NCI-H526 treated with DMSO at 0.1 percent for 48 hours (cell line): Measurements from ENCODE around the gene C2orf72.
A peak's percentile ranks its signal among the peaks of the same experiment; 100 is the strongest.
"Not testable (repeated sequence)": the region's sequence is repeated elsewhere in the genome, so short reads cannot be mapped to it uniquely, and the experiment has no call there.

ENCODE experiments used
- DNase-seq: peaks from one replicate; lab custom pipeline; 2025; lab: John Stamatoyannopoulos, UW

Gene C2orf72

DNA sequence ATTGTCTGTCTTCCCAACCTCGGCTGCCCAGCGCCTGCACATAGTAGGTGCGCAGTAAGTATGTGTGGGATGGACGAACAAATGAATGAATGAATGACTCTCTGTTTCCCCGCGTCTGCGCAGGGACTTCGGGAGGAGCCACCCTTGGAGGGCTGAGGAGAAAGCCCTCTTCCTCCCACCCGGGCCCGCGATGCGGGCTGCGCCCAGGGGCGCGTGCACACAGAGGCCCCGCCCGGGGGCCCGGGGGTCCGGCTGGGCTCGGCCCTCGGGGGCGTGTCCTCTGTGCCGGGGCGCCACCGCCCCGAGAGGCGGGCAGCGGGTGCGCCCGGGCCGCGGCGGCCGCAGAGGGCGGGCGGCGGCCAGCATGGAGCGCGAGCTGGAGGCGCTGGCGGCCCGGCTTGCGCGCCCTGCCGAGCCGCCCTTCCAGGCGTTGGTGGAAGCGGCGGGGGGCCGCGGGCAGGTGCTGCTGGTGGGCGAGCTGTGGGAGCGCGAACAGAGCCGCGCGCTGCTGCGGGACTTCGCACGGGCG, at the start of gene C2orf72:
C2orf72 (plus strand) TSS at position 322 of the 529 bp plus-strand sequence; CDS start at position 365, 43 bp downstream.
- DNase-seq: no peak

DNA sequence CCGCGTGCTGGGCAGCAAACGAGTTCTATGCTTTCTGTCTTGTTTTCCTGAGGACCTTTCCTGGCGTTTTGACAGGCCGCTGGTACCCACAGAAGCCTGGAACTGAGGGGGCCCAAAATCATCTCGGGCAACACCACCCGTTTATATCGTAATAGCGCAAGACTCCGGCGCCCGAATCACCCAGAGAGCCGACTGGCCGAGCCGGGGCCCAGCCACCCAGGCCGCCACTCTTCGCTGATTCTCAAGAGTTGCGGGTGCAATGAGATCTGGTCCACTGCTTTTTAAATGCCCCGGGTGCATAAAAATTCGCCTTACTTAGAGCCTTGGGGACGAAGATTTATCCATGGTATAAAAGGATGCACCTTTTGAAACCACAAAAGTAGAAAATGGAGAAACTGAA, 47.6 kb upstream of the C2orf72 start:
- no peak for DNase-seq

DNA sequence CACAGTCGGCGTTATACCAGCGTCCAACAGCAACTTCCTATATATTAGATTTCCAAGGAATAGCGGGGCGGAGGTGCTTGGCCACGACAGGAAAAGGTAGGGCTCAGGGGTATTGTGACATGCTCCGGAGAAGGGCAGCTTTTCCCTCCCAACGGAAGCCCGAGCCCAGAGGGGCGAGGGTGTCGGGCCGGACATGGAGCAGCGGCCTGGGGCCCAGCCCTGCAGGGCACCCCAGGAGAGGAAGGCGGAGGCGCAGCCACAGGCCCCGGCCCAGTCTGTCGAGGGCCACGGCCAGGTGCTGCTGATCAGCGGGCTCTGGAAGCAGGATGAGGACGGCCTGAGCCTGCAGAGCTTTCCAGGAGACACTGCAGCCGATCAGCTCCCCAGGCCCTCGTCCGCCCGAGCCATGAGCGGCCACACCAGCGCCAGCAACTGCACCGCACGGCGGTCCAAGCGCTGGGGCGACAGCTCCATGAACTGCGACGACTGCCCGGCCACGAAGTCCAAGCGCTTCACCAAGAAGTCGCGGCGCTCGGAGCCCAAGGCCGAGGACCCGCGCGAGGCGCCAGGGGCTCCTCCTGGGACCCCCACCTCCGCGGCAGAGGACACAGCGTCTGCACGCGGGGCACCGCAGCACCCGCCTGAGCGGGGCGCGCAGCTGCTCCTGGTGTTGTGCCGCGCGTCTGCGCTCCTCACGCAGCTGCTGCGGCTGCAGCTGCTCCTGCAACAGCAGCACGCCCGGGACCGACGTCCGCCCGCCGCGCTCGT, 47.0 kb upstream of the C2orf72 start:
- no peak for DNase-seq

DNA sequence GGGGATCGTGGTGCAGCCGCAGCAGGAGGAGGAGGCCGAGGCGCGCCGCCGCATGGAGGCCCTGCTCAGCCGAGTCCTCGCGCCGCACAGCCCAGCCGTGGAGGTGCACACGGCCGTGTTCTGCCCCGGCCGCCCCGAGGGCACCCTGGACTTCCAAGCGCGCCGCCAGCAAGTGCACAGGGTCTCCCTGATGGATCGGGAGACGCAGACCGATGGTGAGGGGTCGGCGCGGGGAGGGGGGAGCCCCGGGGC, 46.5 kb upstream of the C2orf72 start:
- no peak for DNase-seq

DNA sequence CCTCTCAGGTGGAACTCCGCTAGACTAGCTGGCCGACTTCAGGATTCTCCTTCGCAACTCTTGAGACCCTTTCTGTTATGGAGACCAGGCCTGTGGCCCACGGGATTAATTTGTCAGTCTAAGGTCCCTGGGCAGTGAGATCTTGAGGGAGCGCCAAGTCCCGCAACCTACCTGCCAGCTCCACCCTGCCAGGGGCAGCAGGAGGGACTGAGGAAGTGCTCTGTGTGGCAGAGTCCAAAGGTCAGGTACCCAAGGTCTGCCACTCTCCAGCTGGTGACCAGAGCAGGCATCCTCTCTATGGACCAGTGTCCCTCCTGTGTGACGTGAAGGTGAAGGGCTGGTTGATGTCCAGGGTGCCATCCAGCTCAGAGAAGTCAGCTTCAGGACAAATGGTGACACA, 45.7 kb upstream of the C2orf72 start:
- no peak for DNase-seq

DNA sequence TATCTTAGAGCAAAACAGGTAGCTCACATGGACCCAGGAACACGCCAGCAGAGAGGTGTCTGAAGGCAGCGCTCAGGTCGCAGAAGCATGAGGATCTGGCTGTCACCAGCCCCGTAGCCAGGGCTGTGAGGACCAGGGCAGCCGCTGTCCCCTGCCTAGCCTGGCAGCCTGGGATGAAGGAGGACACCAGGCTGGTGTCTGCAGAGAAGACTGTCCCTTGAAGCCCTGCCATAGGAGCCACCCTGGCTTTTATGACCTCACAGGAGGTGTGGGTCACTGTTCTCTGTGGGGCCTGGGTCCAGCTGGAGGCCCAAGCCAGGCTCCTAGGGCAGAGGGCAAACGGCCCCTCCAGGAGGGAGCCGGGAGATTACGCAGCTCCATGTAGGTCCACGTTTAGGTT, 41.5 kb upstream of the C2orf72 start, which contains the start of gene SPATA3:
SPATA3 (plus strand) TSS at position 301 of the 400 bp plus-strand sequence. CDS start 113 bp downstream, outside the sequence.
- DNase-seq: no peak

DNA sequence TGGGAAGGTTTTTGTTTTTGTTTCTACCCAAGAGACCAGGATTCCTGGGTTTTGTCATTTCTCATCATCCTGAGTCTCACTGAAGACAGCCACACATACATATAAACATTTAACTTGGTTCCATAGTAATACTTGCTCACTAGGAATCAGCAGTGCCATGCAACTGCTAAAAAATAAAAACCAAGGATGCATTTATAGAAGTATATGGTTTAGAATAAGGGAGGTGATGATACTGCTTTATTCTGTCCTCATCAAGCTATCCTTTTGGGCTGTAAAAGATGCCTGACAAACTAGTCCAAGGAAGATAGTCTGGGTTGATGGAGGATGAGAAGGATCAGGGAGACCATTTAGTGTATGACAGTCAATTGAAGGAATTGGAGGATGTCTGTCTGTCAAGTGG, 40.7 kb upstream of the C2orf72 start:
- DNase-seq: no peak

DNA sequence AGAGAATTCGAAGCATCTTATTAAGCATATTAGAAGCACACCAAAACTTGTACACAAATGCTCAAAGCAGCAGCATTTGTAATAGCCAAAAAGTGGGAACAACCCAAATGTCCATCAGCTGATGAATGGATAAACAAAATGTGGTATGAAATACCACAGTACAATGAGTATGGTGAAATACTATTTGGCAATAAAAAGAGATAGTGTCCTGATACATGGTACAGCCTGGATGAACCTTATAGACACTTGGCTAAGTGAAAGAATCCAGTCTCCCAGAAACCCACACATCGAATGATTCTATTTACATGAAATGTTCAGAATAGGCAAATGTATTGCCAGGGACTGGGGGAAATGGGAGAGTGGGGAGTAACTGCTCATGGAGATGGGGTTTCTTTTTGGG, 38.4 kb upstream of the C2orf72 start:
- no peak for DNase-seq

DNA sequence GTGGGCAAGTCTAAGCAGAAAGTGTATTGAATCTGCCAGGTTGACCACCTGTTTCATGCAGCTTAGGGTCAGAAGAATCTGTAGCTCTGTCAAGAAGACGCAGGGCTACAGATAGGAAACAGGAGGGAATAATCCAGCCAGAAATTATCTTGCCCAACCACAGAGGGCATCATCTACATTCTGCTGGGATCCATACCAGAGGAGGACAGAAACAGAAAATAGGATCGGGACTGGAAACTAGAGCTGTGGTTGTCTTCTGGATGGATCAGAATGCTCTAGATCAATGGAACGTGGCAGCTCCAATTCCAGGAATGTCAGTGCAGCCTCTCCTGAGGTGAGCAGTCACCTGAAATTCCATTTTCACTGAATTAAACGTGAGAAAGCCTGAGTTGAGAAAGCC, 37.8 kb upstream of the C2orf72 start:
- no peak for DNase-seq

DNA sequence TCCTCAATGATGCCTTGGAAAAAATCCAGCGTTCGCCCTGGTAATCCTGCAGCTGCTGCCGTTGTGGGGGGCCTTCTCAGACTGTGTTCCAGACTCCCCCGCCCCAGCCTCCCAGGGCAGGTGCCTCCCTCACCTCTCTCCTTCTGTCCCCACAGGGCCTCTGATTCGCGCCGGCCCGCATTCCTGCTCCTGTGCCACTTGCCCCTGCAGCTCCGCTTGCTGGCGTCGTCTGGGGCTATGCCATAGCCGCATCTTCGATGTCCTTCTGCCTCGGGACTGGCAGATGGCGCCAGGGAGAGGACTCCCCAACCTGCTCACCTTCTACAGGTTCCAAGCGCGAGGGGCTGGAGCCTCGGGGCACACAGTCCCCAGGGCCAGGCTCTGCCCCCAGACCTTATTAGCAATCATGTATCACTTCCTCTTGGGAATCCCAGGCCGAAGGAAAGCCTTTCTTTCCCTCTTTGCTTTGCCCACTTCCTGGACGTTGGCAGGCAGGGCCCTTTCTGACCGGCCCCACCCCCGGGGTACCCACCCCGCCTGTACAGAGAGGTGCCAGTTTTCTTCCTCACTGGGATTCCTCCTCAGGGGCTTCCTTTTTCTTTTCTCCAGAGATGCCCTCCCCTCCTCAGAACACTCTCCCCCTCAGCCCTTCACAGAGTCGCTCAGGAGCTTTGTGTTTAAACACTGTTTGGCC, 37.0 kb upstream of the C2orf72 start:
- DNase-seq: peak; percentile 31

DNA sequence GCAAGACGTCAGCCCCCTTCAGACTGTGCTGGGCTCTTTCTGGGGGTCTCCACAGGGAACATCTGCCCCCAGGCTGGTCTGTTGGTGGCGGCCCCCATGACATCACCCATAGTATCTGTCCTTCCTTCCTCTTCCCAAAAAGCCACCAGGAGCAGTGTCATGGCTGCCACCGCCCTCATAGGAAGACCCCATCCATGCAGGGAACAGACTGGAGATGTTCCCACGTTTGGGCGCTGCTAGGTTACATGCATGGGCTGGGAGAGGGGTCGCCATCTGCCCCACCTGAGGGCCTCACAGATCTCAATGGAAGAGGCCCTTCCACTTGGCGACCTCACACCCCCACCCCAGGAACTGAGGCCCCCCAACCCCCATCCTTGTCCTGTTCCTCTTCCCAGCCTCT, 36.3 kb upstream of the C2orf72 start:
- DNase-seq: no peak

DNA sequence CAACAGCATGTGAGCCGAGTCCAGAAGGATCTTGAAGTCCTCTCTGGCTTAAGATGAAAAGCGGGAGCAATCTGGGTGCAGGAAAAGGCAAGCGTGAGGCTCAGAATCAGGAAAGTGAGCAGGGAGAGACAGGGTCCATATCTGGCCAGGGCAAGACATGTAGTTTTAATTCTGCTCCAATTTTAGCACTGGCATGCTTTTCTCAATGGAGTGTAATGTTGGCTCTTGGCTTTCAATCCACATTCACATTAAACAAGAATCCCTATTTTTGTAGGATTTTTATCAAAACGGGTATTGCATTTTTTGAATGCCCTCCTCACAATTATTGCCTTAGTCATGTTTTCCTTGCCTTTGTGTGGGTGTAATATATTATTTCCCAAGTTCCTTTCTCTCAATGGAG, 35.4 kb upstream of the C2orf72 start:
- DNase-seq: no peak

DNA sequence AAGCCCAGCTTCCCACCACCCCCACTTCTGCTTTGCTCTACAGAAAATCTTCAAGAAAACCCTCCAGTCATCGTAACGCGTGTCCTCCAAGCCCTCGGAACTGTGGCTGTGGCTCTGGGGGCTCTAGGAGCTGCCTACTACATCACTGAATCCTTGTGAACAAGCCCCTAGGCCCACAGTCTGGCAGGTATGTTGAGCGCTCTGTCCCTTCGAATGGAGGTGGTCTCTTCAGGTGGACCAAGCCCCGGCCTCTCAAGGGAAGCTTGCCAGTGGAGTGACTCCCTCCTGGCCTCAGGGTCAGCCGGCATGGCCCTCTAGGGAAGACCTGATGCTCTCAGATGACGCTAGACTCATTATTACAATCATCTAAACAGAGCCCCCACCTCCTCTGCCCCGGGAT, 34.7 kb upstream of the C2orf72 start:
- DNase-seq: no peak

DNA sequence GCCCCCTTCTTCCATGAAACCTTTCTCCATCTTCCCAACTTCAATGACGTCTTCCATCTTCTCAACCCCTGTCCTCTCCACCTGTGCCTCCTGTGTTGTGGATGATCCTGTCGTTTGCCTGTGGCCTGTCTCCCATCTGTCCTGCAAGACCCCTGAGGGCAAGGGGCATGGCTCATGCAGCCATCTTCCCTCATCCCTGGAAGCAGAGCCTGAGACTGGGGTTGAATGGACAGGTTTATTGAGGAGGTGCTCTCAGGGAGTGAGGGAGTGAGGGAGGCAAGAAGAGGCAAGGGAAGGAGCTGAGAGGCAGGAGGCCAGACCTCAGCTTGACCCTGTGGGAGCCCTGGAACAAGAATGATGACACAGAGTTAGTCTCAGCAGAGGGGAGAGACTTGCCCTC, 34.1 kb upstream of the C2orf72 start:
- no peak for DNase-seq

DNA sequence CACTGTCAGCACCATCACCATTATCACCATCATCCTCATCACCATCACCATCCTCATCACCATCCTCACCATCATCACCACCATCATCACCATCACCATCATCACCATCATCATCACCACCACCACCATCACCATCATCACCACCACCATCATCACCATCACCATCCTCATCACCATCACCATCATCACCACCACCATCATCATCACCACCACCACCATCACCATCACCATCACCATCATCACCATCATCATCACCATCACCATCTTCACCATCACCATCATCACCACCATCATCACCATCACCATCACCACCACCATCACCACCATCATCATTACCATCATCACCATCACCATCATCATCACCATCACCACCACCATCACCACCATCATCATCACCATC, 32.4 kb upstream of the C2orf72 start:
- not testable (repeated sequence) for DNase-seq

DNA sequence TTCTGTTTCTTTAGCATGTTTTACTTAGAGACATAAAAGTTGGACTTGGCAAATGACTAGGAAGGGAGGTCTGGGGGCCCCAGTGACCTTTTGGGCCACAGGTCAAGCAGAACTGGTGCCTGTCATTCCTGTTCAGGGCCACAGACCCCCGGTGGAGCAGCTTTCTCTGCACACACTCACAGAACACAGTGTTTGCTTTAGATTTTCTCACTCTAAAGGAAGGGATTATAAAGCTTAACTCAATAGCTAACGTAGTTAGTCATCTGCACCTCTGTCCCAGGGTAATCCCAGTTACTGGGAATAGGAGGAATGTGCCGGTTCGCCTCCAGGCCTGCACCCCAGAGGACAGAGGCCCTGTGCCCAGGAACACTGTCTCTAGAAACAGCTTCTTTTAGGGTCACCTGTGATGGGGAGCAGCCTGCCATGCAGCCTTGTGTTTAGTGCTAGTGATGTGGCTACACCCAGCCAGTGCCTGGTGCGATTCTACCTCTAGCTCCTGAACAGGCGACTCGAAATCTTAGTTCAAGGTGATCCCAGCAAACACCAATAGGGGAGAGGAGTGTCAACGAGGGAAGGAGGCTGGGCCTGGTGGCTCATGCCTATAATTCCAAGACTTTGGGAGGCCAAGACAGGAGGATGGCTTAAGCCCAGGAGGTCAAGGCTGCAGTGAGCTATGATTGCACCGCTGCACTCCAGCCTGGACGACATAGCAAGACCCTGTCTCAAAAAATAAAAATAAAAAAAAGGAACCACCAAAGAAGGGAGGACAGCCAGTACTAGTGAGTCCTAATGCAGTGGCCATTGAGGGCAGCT, 29.8 kb upstream of the C2orf72 start:
- DNase-seq: no peak

DNA sequence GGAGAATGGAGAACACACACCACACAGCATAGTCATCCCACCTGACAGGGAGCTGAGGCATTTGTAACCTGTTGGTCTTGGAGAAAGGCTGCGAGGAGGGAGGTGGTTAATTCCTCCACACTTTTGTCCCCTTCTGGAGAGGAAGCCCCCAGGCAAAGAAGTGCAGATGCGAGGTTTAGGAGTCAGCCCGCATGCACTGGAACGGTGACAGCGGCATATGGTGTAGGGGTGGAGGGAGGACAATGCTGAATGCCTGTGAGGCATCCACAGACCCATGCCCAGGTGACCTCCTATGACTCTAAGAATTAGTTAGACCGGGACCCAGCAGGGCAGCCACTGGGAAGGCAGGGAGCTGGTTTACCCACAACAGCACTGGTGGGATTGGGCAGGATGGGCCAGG, 29.2 kb upstream of the C2orf72 start:
- no peak for DNase-seq

DNA sequence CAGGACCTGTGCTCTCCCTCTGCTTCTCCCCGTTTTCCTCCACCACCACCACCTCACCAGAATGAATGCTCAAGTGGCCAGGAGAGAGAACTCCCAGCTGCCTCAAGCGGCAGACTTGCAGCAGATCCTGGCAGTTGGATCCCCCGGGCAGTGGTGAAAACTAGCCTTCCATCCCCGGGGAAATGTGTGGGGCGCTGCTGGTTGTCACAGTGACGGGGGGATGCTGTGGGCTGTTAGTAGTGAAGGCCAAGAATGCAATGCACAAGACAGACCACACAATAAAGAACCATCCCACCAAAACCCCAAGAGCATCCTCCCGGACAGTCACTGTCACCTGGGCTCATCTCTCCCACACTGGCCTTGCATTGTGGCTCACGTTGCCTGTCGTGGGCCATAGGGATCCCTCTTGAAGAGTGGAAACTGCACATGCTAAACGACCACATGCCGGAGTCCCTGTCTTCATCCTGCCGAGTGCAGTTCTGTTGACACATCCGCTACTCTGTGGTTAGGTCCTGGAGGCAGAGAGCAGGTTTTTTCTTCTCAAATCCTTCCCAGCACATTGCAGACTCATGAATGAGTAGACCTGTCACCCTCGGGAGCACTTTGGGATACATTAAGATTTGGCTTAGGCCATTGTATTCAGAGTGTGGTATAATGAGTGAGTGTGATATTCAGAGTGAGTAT, 27.9 kb upstream of the C2orf72 start:
- DNase-seq: no peak

DNA sequence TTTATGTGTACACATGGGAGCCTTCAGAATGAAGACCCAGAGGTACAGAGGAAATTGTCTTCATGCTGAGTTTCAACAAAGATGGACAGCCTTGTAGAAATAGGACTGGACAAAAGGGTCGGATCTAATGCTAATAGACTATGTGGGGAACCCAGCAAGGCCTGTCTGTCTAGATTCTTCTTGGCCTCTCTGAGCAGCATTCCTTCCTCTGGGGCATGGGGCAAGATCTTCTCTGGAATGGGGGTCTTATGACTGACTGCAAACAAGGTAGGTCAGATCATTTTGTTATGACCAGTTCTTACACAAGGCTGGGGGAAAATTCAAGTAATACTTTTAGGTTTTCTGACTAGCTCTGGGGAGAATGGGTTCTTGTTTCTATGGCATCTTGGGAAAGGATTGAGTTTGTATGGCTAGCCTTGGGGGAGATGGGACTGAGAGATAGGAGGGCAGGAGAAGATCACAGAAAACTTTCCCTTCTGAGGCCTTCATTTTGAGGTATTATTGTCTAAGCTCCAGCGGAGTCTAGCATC, 27.1 kb upstream of the C2orf72 start:
- DNase-seq: no peak

DNA sequence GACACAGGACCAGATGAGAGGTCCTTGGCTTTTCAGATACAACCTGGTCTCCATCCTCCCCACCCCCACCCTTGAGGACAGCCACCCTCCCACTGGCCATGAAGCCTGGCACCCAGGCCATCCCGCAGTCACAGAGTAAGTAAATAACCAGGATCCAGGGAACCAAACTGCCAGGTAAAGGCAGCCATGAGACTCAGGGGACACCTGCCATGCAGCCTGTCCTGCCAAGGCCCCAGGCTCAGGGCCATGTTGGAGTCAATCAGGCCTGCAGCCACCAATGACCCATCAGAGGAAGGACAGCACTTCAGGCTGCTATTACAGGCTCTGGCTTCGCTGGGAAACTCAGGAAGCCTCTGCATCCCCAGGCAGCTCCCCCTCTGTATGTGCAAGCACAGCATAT, 25.8 kb upstream of the C2orf72 start:
- no peak for DNase-seq

DNA sequence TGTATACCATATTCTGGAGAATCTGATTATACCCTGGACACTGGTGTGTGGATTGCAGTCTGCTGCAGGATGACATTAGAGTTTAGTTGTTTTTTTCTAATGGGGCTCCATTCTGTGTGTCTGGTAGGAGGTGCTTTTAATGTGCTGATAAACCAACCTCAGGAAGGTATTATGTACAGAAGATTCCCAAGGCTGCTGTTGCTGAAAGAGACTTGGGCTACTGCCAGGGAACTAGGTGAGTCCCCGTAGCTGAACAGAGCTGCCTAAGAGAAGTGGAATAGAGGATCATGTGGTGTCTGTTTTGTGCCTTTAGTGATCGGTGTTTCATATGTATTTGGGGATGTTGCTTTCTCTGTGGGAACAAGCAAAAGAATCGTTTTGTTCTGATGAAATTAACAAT, 24.9 kb upstream of the C2orf72 start:
- no peak for DNase-seq

DNA sequence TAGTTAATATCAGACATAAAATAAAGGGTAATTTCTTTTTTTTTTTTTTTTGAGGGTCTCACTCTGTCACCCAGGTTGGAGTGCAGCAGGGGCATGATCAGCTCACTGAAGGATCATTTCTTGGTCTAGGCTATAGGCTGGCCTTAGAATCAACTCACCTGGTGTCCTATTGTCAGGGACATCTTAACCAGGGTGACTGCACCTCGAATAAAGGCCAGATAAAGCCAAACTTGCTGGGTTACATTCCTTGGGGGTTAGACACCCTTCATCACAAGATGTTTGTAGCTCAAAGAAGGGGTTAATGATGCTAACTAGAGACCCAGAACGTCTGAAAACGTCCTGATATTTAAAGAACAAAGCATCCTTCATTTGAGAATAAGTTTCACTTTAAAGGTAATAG, 23.5 kb upstream of the C2orf72 start:
- no peak for DNase-seq
